ENCODE measurements around the gene TSPAN11.

GRCh38 chr12:31018106-31018789 is 91.7 kb downstream of the TSPAN11 start:
- no peak for TF ChIP-seq SMC3 (IDR thresholded peaks at IDR 0.05; ENCODE audit: low read depth, low read length)
- TF ChIP-seq POLR2A (IDR thresholded peaks at IDR 0.05; ENCODE audit: low read depth, low read length): no peak
- TF ChIP-seq BHLHE40 (IDR thresholded peaks at IDR 0.05; ENCODE audit: low read depth, low read length): no peak

All from IMR-90 (cell line).